B cell (primary cell): ENCODE measurements around the gene ATP2A1. TPM values are rescaled to one million over a fixed set of nuclear protein-coding genes. Genes with fewer than 3 reads are reported as not detected.
A peak's percentile ranks its signal among the peaks of the same experiment; 100 is the strongest.

Experiments
- ATAC-seq: fragments of 200-7000 bp; cut with Tn5 transposase; one replicate; pipeline ENCODE4 v1.10.0; 2021; ENCODE audit warnings: low read depth, mild to moderate bottlenecking, moderate number of reproducible peaks, moderate library complexity
- CTCF ChIA-PET: fragments of 350-600 bp; sonication (Branson Sonifier 250); formaldehyde crosslinking; loops from one replicate; lab custom pipeline; 2021; ENCODE audit warnings: antibody characterized with exemption, inconsistent platforms; lab: Charles Lee
- POLR2A ChIA-PET: fragments of 350-600 bp; sonication (Branson Sonifier 250); formaldehyde crosslinking; loops from one replicate; lab custom pipeline; 2021; ENCODE audit warnings: antibody characterized with exemption; lab: Charles Lee
- DNase-seq: peaks from one replicate; pipeline ENCODE4 v3.0.0; 2013
- H2AFZ ChIP-seq: 2 replicates; pipeline ENCODE4 v1.6.1; 2012; ENCODE audit warnings: mild to moderate bottlenecking, low read depth, low read length; ENCODE audit not compliant: insufficient read depth, poor library complexity, severe bottlenecking
- H3K27ac ChIP-seq, 2 donors: 1 replicate in 1 of 2; 2 replicates in 1 of 2; pipeline ENCODE4 v1.5.1; 2012 to 2013; ENCODE audit warnings: low read length in 2 of 2, mild to moderate bottlenecking in 2 of 2, moderate library complexity in 1 of 2
- H3K27me3 ChIP-seq, 4 experiments: fragments of 200-600 bp in 1 of 4; sonication (generic) in 1 of 4; replicated peaks in 1 of 4; 1 replicate in 2 of 4; 2 replicates in 2 of 4; pipeline versions ENCODE4 v1.6.1 to v1.7.0; 2013 to 2016; ENCODE audit warnings: low read length in 3 of 4, mild to moderate bottlenecking in 2 of 4, mixed read lengths in 1 of 4, moderate library complexity in 1 of 4; ENCODE audit not compliant: insufficient read depth in 4 of 4, control insufficient read depth in 3 of 4; ENCODE audit errors: control extremely low read depth in 1 of 4
- H3K36me3 ChIP-seq, 2 experiments: replicated peaks in 1 of 2; 1 replicate in 1 of 2; 2 replicates in 1 of 2; pipeline versions ENCODE4 v1.6.1 to v1.7.1; 2013; ENCODE audit warnings: low read length in 1 of 2; ENCODE audit not compliant: insufficient read depth in 2 of 2, control insufficient read depth in 1 of 2; ENCODE audit errors: control extremely low read depth in 1 of 2, extremely low read depth in 1 of 2
- H3K4me1 ChIP-seq, 2 donors: fragments of 200-600 bp in 1 of 2; sonication (generic) in 1 of 2; 1 replicate in 1 of 2; 2 replicates in 1 of 2; pipeline versions ENCODE4 v1.5.1 to v1.6.1; 2013 to 2017; ENCODE audit warnings: low read length in 2 of 2; ENCODE audit not compliant: control insufficient read depth in 2 of 2, insufficient read depth in 2 of 2
- H3K4me2 ChIP-seq: replicated peaks from 2 replicates; pipeline ENCODE3; 2012; ENCODE audit warnings: mild to moderate bottlenecking, low read depth, low read length; ENCODE audit not compliant: poor library complexity, severe bottlenecking
- H3K4me3 ChIP-seq, 5 experiments: fragments of 200-600 bp in 1 of 5; sonication (generic) in 1 of 5; 1 replicate in 3 of 5; 2 replicates in 2 of 5; pipeline versions ENCODE4 v1.5.1 to v1.7.0; 2011 to 2016; ENCODE audit warnings: low read length in 4 of 5, mild to moderate bottlenecking in 4 of 5, low read depth in 2 of 5, control low read depth in 1 of 5, moderate library complexity in 1 of 5; ENCODE audit not compliant: insufficient read depth in 1 of 5; ENCODE audit errors: control extremely low read depth in 1 of 5, extremely low read depth in 1 of 5
- H3K79me2 ChIP-seq: fragments of 200-600 bp; sonication (generic); one replicate; pipeline ENCODE4 v1.6.0; 2016; ENCODE audit warnings: low read length; ENCODE audit not compliant: control insufficient read depth, insufficient read depth
- H3K9ac ChIP-seq: fragments of 200-600 bp; sonication (generic); 2 replicates; pipeline ENCODE4 v1.6.1; 2017; ENCODE audit warnings: mild to moderate bottlenecking, low read length, moderate library complexity
- H3K9me3 ChIP-seq, 3 donors: one replicate each; pipeline versions ENCODE4 v1.6.1 to v1.7.1; 2013; ENCODE audit warnings: low read length in 2 of 3; ENCODE audit not compliant: control insufficient read depth in 2 of 3, insufficient read depth in 1 of 3; ENCODE audit errors: control extremely low read depth in 1 of 3
- H4K20me1 ChIP-seq: 2 replicates; pipeline ENCODE4 v1.6.0; 2012; ENCODE audit warnings: mild to moderate bottlenecking, low read length; ENCODE audit not compliant: insufficient read depth, control insufficient read depth, poor library complexity, severe bottlenecking
- H3K27ac Mint-ChIP-seq: one replicate; pipeline ENCODE4 v1.8.0; 2021; ENCODE audit warnings: mixed read lengths
- H3K27me3 Mint-ChIP-seq: one replicate; pipeline ENCODE4 v1.8.0; 2021; ENCODE audit warnings: mixed read lengths
- H3K4me1 Mint-ChIP-seq: one replicate; pipeline ENCODE4 v1.8.0; 2021; ENCODE audit warnings: mixed read lengths
- H3K4me3 Mint-ChIP-seq: one replicate; pipeline ENCODE4 v1.8.0; 2021; ENCODE audit warnings: mixed read lengths
- H3K9me3 Mint-ChIP-seq: one replicate; pipeline ENCODE4 v1.8.0; 2022; ENCODE audit warnings: mixed read lengths; ENCODE audit not compliant: insufficient read depth
- EZH2 ChIP-seq: IDR thresholded peaks from 2 replicates; pipeline ENCODE4 v1.6.1; 2012; ENCODE audit warnings: borderline replicate concordance, low read depth, mild to moderate bottlenecking, moderate library complexity, low read length; ENCODE audit not compliant: insufficient read depth, poor library complexity, severe bottlenecking
- WGBS: methylation state at CpG from one replicate; pipeline ENCODE4 v1.1.5; 2013; ENCODE audit warnings: missing lambda C conversion rate; ENCODE audit not compliant: insufficient coverage; 5-methylcytosine and 5-hydroxymethylcytosine counted together
- intact Hi-C: fragments of 100-400 bp; cut with micrococcal nuclease; formaldehyde crosslinking; loops from one replicate; pipeline ENCODE4 v1.10.0; 2022
- polyA plus RNA-seq: library from polyadenylated mRNA; depleted of rRNA; stranded (reverse); fragments of >200 nt; gene quantifications from 2 replicates; pipeline ENCODE4 v1.2.3, GENCODE V29; 2012
- total RNA-seq, 2 donors: library from RNA; stranded (reverse); fragments of 120-200 nt in 1 of 2; gene quantifications; 1 replicate in 1 of 2; 2 replicates in 1 of 2; pipeline versions ENCODE4 v1.2.3 to v1.2.4, GENCODE V29; 2013 to 2022
- TF ChIP-seq, protein P1 (sequence below): fragments of 200-600 bp; IDR thresholded peaks from one replicate; pipeline ENCODE4 v1.8.0; 2022; ENCODE audit warnings: antibody characterized with exemption, mild to moderate bottlenecking

The ATP2A1 gene
- total and polyA plus RNA-seq, 2 donors (not counting 1 experiment from before 2014, with no cell fraction given), result 0.31 to 0.84 TPM

DNA sequence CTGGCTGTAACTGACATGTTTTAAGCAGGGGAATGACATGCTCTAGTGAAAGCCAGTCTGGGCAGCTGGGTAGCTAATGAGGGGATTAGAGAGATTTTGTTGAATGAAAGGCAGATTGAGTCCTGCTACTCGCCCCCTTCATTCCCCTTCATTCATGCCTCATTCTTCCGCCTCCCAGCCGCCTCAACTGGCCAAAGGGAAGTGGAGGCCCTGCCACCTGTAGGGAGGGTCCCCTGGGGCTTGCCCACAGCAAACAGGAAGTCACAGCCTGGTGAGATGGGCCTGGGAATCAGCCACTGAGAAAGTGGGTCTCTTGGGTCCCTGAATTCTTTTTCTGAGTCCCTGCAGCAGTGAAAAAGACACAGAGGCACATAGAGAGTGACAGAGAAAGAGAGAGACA is 52.4 kb downstream of the ATP2A1 start:
- Histone ChIP-seq H4K20me1 (peaks cover 10% of the 10 kb centered on the region), H3K4me1 (peaks cover 45 to 74% of the 10 kb centered on the region in 2 donors), H3K79me2 (peaks cover 41% of the 10 kb centered on the region), H3K36me3 (peaks cover 0 to 22% of the 10 kb centered on the region in 2 experiments), H3K4me2 (peak overlapping the region; percentile 98), H3K4me3 (peak overlapping the region; percentile 15 to 84 (median 83)), H3K9me3 (no peaks in the 10 kb centered on the region), H3K9ac (peak overlapping the region; percentile 95), H3K27me3 (no peaks in the 10 kb centered on the region), H3K27ac (peak overlapping the region; percentile 86 to 95), H2AFZ (no peak overlapping the region)
- ATAC-seq (peak; percentile 77), DNase-seq (peak; percentile 84)
- no peaks in the 10 kb centered on the region for H3K27me3 Mint-ChIP-seq
- intact Hi-C loops, result no loop called here
- peak overlapping the region; percentile 96 for H3K27ac Mint-ChIP-seq
- ChIA-PET CTCF (interaction anchor here (1.4 to 8.4 kb wide), 2 partner anchors 8 to 13 kb away, joined by 3 to 83 read pairs; no protein-coding TSS in a partner anchor), POLR2A (interaction anchor here (0.7 to 2.1 kb wide), 4 partner anchors 20 to 108 kb away, joined by 3 to 8 read pairs (median 4); partner anchors contain the start of genes ATXN2L and NFATC2IP)
- no peaks in the 10 kb centered on the region for H3K9me3 Mint-ChIP-seq
- WGBS, result 0% methylated on average over 2 of the region's 3 CpGs
- H3K4me1 Mint-ChIP-seq, result peaks cover 67% of the 10 kb centered on the region
- peak overlapping the region; percentile 96 for H3K4me3 Mint-ChIP-seq
- TF ChIP-seq, protein P1, sequence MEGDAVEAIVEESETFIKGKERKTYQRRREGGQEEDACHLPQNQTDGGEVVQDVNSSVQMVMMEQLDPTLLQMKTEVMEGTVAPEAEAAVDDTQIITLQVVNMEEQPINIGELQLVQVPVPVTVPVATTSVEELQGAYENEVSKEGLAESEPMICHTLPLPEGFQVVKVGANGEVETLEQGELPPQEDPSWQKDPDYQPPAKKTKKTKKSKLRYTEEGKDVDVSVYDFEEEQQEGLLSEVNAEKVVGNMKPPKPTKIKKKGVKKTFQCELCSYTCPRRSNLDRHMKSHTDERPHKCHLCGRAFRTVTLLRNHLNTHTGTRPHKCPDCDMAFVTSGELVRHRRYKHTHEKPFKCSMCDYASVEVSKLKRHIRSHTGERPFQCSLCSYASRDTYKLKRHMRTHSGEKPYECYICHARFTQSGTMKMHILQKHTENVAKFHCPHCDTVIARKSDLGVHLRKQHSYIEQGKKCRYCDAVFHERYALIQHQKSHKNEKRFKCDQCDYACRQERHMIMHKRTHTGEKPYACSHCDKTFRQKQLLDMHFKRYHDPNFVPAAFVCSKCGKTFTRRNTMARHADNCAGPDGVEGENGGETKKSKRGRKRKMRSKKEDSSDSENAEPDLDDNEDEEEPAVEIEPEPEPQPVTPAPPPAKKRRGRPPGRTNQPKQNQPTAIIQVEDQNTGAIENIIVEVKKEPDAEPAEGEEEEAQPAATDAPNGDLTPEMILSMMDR, result no peak
- TF ChIP-seq EZH2, result no peak

DNA sequence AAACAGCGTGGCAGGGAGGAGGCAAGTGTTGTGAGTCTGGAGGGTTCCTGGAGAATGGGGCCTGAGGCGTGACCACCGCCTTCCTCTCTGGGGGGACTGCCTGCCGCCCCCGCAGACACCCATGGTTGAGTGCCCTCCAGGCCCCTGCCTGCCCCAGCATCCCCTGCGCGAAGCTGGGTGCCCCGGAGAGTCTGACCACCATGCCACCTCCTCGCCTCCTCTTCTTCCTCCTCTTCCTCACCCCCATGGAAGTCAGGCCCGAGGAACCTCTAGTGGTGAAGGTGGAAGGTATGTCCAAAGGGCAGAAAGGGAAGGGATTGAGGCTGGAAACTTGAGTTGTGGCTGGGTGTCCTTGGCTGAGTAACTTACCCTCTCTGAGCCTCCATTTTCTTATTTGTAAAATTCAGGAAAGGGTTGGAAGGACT is 53.5 kb downstream of the ATP2A1 start, which contains the start of gene CD19:
TSS of gene CD19 (plus strand) at position 171 of the 425 bp plus-strand sequence. CDS start at position 201, 30 bp downstream.
- TF ChIP-seq EZH2, result no peak
- TF ChIP-seq, protein P1, result no peak
- H3K27me3 Mint-ChIP-seq, result no peaks in the 10 kb centered on the region
- H3K4me2 ChIP-seq, result peak within 1 kb of the TSS; percentile 98
- peak within 1 kb of the TSS; percentile 95 for H3K9ac ChIP-seq
- H2AFZ ChIP-seq, result peak within 1 kb of the TSS; percentile 73
- H3K4me3 ChIP-seq, result peak within 1 kb of the TSS; percentile 65 to 84 (median 83)
- H4K20me1 ChIP-seq, result peaks cover 15% of the 10 kb centered on the region
- WGBS, result 4% methylated on average over 5 of the region's 10 CpGs
- ChIA-PET CTCF (interaction anchor here (0.7 to 8.4 kb wide), 6 partner anchors 9 to 111 kb away, joined by 3 to 83 read pairs (median 5); partner anchors contain the start of genes ATXN2L and TUFM), POLR2A (interaction anchor here (0.7 to 3.7 kb wide), 9 partner anchors 9 to 437 kb away, joined by 3 to 34 read pairs (median 5); partner anchors contain the start of genes APOBR, ATXN2L, NFATC2IP and SH2B1)
- H3K9me3 ChIP-seq, result peaks cover 0 to 7% (median 0%) of the 10 kb centered on the region in 3 donors
- peak within 1 kb of the TSS; percentile 96 for H3K27ac Mint-ChIP-seq
- no peaks in the 10 kb centered on the region for H3K27me3 ChIP-seq
- intact Hi-C loops, result loop anchor here (1.0 kb wide), 1 partner anchor 8 kb away; no protein-coding TSS in a partner anchor
- no peaks in the 10 kb centered on the region for H3K9me3 Mint-ChIP-seq
- peaks cover 55 to 76% of the 10 kb centered on the region in 2 donors for H3K4me1 ChIP-seq
- H3K4me3 Mint-ChIP-seq, result peak within 1 kb of the TSS; percentile 96
- H3K4me1 Mint-ChIP-seq, result peaks cover 68% of the 10 kb centered on the region
- DNase-seq (peak; percentile 63), ATAC-seq (peak; percentile 53)
- H3K27ac ChIP-seq, result peak within 1 kb of the TSS; percentile 86 to 95
- peaks cover 0 to 32% of the 10 kb centered on the region in 2 experiments for H3K36me3 ChIP-seq
- H3K79me2 ChIP-seq, result peaks cover 53% of the 10 kb centered on the region
